GM23338 (cell line): ENCODE data around the gene DUSP1. TPM values are rescaled to one million over a fixed set of nuclear protein-coding genes. Genes with fewer than 3 reads are reported as not detected.

Experiments
- ATAC-seq: fragments of 200-7000 bp; cut with Tn5 transposase; 3 replicates; pipeline ENCODE4 v1.9.1; 2020
- DNase-seq: peaks from one replicate; pipeline ENCODE4 v3.0.0-alpha.2; 2015; ENCODE audit warnings: low spot score
- H2AFZ ChIP-seq: fragments of 200-600 bp; sonication (generic); 2 replicates; pipeline ENCODE4 v1.8.0; 2016; ENCODE audit warnings: antibody characterized with exemption, mild to moderate bottlenecking, moderate library complexity
- H3F3A ChIP-seq: fragments of 200-600 bp; sonication (generic); replicated peaks from 2 replicates; pipeline ENCODE4 v1.8.0; 2017; ENCODE audit warnings: antibody characterized with exemption, mixed run types, low read depth
- H3K27ac ChIP-seq: fragments of 200-600 bp; sonication (generic); 2 replicates; pipeline ENCODE4 v1.6.1; 2016; ENCODE audit warnings: low read depth
- H3K27me3 ChIP-seq: fragments of 200-600 bp; sonication (generic); 2 replicates; pipeline ENCODE4 v1.8.0; 2016; ENCODE audit warnings: mild to moderate bottlenecking, mixed run types, moderate library complexity; ENCODE audit not compliant: insufficient read depth
- H3K36me3 ChIP-seq: fragments of 200-600 bp; sonication (generic); 2 replicates; pipeline ENCODE4 v1.8.0; 2016; ENCODE audit warnings: mild to moderate bottlenecking; ENCODE audit not compliant: insufficient read depth
- H3K4me1 ChIP-seq: fragments of 200-600 bp; sonication (generic); 2 replicates; pipeline ENCODE4 v1.8.0; 2016; ENCODE audit warnings: mild to moderate bottlenecking, moderate library complexity; ENCODE audit not compliant: insufficient read depth
- H3K4me2 ChIP-seq: fragments of 200-600 bp; sonication (generic); 2 replicates; pipeline ENCODE4 v1.7.1; 2017; ENCODE audit warnings: mixed run types
- H3K4me3 ChIP-seq: fragments of 200-600 bp; sonication (generic); 2 replicates; pipeline ENCODE4 v1.6.1; 2016; ENCODE audit warnings: mixed run types
- H3K79me2 ChIP-seq: fragments of 200-600 bp; sonication (generic); replicated peaks from 2 replicates; pipeline ENCODE4 v1.8.0; 2017; ENCODE audit warnings: mild to moderate bottlenecking; ENCODE audit not compliant: insufficient read depth
- H3K9me2 ChIP-seq: fragments of 200-600 bp; sonication (generic); 2 replicates; pipeline ENCODE4 v1.8.0; 2017; ENCODE audit not compliant: insufficient read depth
- H4K20me1 ChIP-seq: fragments of 200-600 bp; sonication (generic); replicated peaks from 2 replicates; pipeline ENCODE4 v1.8.0; 2017; ENCODE audit warnings: mild to moderate bottlenecking; ENCODE audit not compliant: insufficient read depth
- H3K27ac Mint-ChIP-seq: 2 replicates; pipeline ENCODE4 v1.8.0; 2020; ENCODE audit warnings: inconsistent platforms, mild to moderate bottlenecking, moderate library complexity, mixed read lengths
- H3K27me3 Mint-ChIP-seq: 3 replicates; pipeline ENCODE4 v1.8.0; 2022; ENCODE audit warnings: low read depth, mild to moderate bottlenecking, moderate library complexity, mixed read lengths, inconsistent platforms; ENCODE audit not compliant: insufficient read depth, poor library complexity
- H3K36me3 Mint-ChIP-seq: 3 replicates; pipeline ENCODE4 v1.8.0; 2021; ENCODE audit warnings: low read depth, mild to moderate bottlenecking, inconsistent platforms, moderate library complexity, mixed read lengths
- H3K4me1 Mint-ChIP-seq: 3 replicates; pipeline ENCODE4 v1.8.0; 2020; ENCODE audit warnings: mild to moderate bottlenecking, inconsistent platforms, mixed read lengths
- H3K4me3 Mint-ChIP-seq: 3 replicates; pipeline ENCODE4 v1.8.0; 2021; ENCODE audit warnings: moderate library complexity, mild to moderate bottlenecking, inconsistent platforms, mixed read lengths
- H3K9me3 Mint-ChIP-seq: 3 replicates; pipeline ENCODE4 v1.8.0; 2020; ENCODE audit warnings: moderate library complexity, mild to moderate bottlenecking, inconsistent platforms, mixed read lengths
- CREB1 ChIP-seq: fragments of 250-450 bp; sonication (Bioruptor Pico); IDR thresholded peaks from 2 replicates; pipeline ENCODE4 v1.5.0; 2020; ENCODE audit warnings: low read depth, mild to moderate bottlenecking, moderate library complexity
- EZH2 ChIP-seq: fragments of 200-600 bp; sonication (generic); IDR thresholded peaks from one replicate; pipeline ENCODE4 v1.8.0; 2017; ENCODE audit warnings: antibody characterized with exemption, mild to moderate bottlenecking, low read depth; ENCODE audit not compliant: unreplicated experiment
- EZH2phosphoT487 ChIP-seq: fragments of 200-600 bp; sonication (generic); IDR thresholded peaks from one replicate; pipeline ENCODE4 v1.8.1; 2018; ENCODE audit warnings: antibody characterized with exemption; ENCODE audit not compliant: unreplicated experiment
- NANOG ChIP-seq: IDR thresholded peaks from 2 replicates; pipeline ENCODE4 v1.6.1; 2016; ENCODE audit warnings: antibody characterized with exemption, borderline replicate concordance
- POLR2AphosphoS5 ChIP-seq: IDR thresholded peaks from 2 replicates; pipeline ENCODE4 v1.6.1; 2016; ENCODE audit warnings: antibody characterized with exemption, low read depth
- STAT1 ChIP-seq: IDR thresholded peaks from one replicate; pipeline ENCODE4 v1.6.1; 2016; ENCODE audit warnings: antibody characterized with exemption; ENCODE audit not compliant: unreplicated experiment
- ZNF114 ChIP-seq: fragments of 250-450 bp; sonication (Bioruptor Pico); IDR thresholded peaks from 2 replicates; pipeline ENCODE4 v1.5.0; 2020; ENCODE audit warnings: mild to moderate bottlenecking, moderate library complexity
- ZNF331 ChIP-seq: fragments of 250-450 bp; sonication (Bioruptor Pico); IDR thresholded peaks from 2 replicates; pipeline ENCODE4 v1.5.0; 2020; ENCODE audit warnings: low read depth, mild to moderate bottlenecking, moderate library complexity
- ZNF462 ChIP-seq: fragments of 250-450 bp; sonication (Bioruptor Pico); IDR thresholded peaks from 2 replicates; pipeline ENCODE4 v1.5.0; 2020; ENCODE audit warnings: mild to moderate bottlenecking, moderate library complexity
- polyA plus RNA-seq: library from polyadenylated mRNA; unstranded; fragments of >200 nt; fragmentation: Nextera tagmentation; extraction: Ambion mirVana; gene quantifications from 2 replicates; pipeline ENCODE4 v1.2.1, GENCODE V29; 2016
- total RNA-seq: library from RNA; depleted of rRNA; stranded (reverse); fragments of >200 nt; shearing (Covaris generic); gene quantifications from 2 replicates; pipeline ENCODE4 v1.2.3, GENCODE V29; 2014
- TF ChIP-seq, protein P1 (sequence below): IDR thresholded peaks from one replicate; pipeline ENCODE4 v1.6.1; 2018; ENCODE audit warnings: antibody characterized with exemption; ENCODE audit not compliant: unreplicated experiment
- TF ChIP-seq, protein P2 (sequence below): IDR thresholded peaks from 2 replicates; pipeline ENCODE4 v1.6.1; 2016; ENCODE audit warnings: antibody characterized with exemption

Gene DUSP1
- total and polyA plus RNA-seq, 2 experiments from 2014 or later = 9.7 to 17.2 TPM

GRCh38 chr5:172760136-172760535 lies 10.9 kb downstream of the DUSP1 start:
- H3K4me3 Mint-ChIP-seq = no peak overlapping the region
- no peak for ATAC-seq
- TF ChIP-seq ZNF462 (CRISPR knock-in tag) (no peak), ZNF331 (CRISPR knock-in tag) (no peak), EZH2phosphoT487 (no peak), STAT1 (no peak), POLR2AphosphoS5 (no peak), NANOG (no peak), ZNF114 (CRISPR knock-in tag) (no peak), CREB1 (CRISPR knock-in tag) (no peak), EZH2 (no peak)
- TF ChIP-seq, protein P1, sequence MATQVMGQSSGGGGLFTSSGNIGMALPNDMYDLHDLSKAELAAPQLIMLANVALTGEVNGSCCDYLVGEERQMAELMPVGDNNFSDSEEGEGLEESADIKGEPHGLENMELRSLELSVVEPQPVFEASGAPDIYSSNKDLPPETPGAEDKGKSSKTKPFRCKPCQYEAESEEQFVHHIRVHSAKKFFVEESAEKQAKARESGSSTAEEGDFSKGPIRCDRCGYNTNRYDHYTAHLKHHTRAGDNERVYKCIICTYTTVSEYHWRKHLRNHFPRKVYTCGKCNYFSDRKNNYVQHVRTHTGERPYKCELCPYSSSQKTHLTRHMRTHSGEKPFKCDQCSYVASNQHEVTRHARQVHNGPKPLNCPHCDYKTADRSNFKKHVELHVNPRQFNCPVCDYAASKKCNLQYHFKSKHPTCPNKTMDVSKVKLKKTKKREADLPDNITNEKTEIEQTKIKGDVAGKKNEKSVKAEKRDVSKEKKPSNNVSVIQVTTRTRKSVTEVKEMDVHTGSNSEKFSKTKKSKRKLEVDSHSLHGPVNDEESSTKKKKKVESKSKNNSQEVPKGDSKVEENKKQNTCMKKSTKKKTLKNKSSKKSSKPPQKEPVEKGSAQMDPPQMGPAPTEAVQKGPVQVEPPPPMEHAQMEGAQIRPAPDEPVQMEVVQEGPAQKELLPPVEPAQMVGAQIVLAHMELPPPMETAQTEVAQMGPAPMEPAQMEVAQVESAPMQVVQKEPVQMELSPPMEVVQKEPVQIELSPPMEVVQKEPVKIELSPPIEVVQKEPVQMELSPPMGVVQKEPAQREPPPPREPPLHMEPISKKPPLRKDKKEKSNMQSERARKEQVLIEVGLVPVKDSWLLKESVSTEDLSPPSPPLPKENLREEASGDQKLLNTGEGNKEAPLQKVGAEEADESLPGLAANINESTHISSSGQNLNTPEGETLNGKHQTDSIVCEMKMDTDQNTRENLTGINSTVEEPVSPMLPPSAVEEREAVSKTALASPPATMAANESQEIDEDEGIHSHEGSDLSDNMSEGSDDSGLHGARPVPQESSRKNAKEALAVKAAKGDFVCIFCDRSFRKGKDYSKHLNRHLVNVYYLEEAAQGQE = no peak
- TF ChIP-seq, protein P2, sequence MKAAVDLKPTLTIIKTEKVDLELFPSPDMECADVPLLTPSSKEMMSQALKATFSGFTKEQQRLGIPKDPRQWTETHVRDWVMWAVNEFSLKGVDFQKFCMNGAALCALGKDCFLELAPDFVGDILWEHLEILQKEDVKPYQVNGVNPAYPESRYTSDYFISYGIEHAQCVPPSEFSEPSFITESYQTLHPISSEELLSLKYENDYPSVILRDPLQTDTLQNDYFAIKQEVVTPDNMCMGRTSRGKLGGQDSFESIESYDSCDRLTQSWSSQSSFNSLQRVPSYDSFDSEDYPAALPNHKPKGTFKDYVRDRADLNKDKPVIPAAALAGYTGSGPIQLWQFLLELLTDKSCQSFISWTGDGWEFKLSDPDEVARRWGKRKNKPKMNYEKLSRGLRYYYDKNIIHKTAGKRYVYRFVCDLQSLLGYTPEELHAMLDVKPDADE = no peak
- H3K9me3 Mint-ChIP-seq = no peaks in the 10 kb centered on the region
- Histone ChIP-seq H3K27me3 (no peaks in the 10 kb centered on the region; the same call in 1 of the 2 replicates), H3K4me3 (no peak overlapping the region), H3K4me2 (no peak overlapping the region), H3K79me2 (no peaks in the 10 kb centered on the region), H2AFZ (no peak overlapping the region), H3K4me1 (no peaks in the 10 kb centered on the region), H3F3A (no peaks in the 10 kb centered on the region), H3K36me3 (no peaks in the 10 kb centered on the region), H4K20me1 (no peaks in the 10 kb centered on the region), H3K27ac (no peak overlapping the region), H3K9me2 (no peaks in the 10 kb centered on the region)
- H3K27ac Mint-ChIP-seq = no peak overlapping the region
- peaks cover 16% of the 10 kb centered on the region for H3K4me1 Mint-ChIP-seq
- H3K36me3 Mint-ChIP-seq = no peaks in the 10 kb centered on the region
- H3K27me3 Mint-ChIP-seq = peaks cover 2% of the 10 kb centered on the region
- DNase-seq = no peak
